ENCODE results near the gene FN1.

The FN1 gene

GRCh38 chr2:215399067-215399716 lies 36.7 kb downstream of the FN1 start:
- no peak for DNase-seq (ENCODE audit: low read depth)
- no peak overlapping the region for H3K4me3 ChIP-seq (ENCODE audit: low read length)
- no peak for TF ChIP-seq CTCF (IDR thresholded peaks at IDR 0.05; ENCODE audit: insufficient read depth, low read depth, low read length, missing control alignments)

- H3K4me3 ChIP-seq (ENCODE audit: low read length): no peak overlapping the region
- no peak for TF ChIP-seq CTCF (IDR thresholded peaks at IDR 0.05; ENCODE audit: insufficient read depth, low read depth, low read length, missing control alignments)
- no peak for DNase-seq (ENCODE audit: low read depth)
Measured at GRCh38 chr2:215397632-215398341, 38.1 kb downstream of the FN1 start.

DNA sequence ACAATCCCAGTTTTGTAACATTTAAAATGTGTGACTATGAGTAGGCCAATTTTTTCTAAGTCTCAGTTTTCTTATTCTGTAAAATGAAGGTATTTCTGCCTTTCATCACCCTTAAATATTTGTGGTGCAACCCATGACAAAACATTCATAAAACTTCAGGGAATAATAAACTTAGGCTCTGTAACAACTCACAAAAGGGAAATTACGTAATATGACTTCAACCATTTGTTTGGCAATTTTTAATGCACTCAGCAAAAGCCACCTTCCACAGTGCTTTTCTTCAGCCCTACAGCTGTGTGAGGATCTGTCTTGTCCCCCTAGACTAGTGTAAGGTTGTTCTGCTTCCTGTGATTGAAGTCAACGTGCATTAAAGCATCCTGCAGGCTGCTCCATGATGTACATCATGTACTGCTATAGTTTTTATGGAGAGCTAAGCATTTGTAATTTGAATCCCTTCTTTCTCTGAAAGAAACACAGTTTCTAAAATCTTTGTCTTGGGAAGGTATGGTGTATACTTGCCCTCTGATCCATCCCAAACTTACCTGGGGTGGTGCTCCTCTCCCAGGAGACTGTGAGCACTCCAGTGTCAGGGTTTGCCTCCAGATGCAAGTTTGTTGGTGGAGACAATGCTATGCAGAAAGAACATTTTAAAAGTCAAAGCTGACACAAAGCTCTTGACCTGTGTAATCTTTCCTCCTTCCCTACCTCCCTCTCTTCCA lies 39.1 kb downstream of the FN1 start:
- no peak for TF ChIP-seq CTCF (IDR thresholded peaks at IDR 0.05; ENCODE audit: insufficient read depth, low read depth, low read length, missing control alignments)
- DNase-seq (ENCODE audit: low read depth): peak; percentile 30
- no peak overlapping the region for H3K4me3 ChIP-seq (ENCODE audit: low read length)

GRCh38 chr2:215395687-215396460 lies 40.0 kb downstream of the FN1 start:
- TF ChIP-seq CTCF (IDR thresholded peaks at IDR 0.05; ENCODE audit: insufficient read depth, low read depth, low read length, missing control alignments): no peak
- no peak overlapping the region for H3K4me3 ChIP-seq (ENCODE audit: low read length)
- DNase-seq (ENCODE audit: low read depth): no peak

DNA sequence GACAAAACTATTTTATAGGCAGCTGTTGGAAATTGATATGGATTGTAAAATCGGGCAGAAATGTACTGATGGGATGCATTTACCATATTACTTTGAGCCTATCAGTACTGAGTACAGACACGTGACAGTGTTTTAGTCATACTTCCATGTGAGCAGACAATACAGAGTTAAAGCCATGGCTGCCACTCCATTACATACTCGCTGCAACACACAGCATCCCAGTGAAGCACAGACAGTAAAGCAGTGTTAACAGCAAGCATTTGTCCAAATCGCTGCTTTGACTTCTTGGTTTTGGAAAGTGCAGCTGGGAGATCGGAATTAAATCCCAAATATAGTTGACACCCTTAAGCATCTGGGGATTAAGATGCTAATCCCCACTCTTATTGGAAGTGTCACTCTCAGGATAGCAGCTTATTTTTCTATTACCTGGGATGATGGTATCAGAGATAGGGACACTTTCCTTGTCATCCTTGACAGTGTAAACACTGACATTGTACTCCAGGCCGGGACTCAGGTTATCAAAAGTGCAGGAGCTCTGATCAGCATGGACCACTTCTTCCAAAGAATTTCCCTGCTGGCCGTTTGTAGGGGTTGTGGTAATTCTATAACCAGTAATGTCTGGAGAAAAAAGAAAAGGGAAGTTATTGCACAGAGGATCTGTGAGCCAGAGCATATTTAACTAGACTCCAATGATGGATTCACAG lies 41.6 kb downstream of the FN1 start:
- DNase-seq (ENCODE audit: low read depth): no peak
- no peak for TF ChIP-seq CTCF (IDR thresholded peaks at IDR 0.05; ENCODE audit: insufficient read depth, low read depth, low read length, missing control alignments)
- H3K4me3 ChIP-seq (ENCODE audit: low read length): no peak overlapping the region

GRCh38 chr2:215392687-215393270 lies 43.1 kb downstream of the FN1 start:
- TF ChIP-seq CTCF (IDR thresholded peaks at IDR 0.05; ENCODE audit: insufficient read depth, low read depth, low read length, missing control alignments): no peak
- H3K4me3 ChIP-seq (ENCODE audit: low read length): no peak overlapping the region
- DNase-seq (ENCODE audit: low read depth): no peak

Measured in epithelial cell of esophagus (primary cell).